NOMO-1 treated with dmso at 0.1 percent for 144 hours (cell line): ENCODE results near the gene ANO3.
"Not testable (repeated sequence)": the region's sequence is repeated elsewhere in the genome, so short reads cannot be mapped to it uniquely, and the experiment has no call there.

Experiments
- DNase-seq: peaks from one replicate; lab custom pipeline; 2025; ENCODE audit not compliant: unreplicated experiment; lab: John Stamatoyannopoulos, UW

ANO3 gene

DNA sequence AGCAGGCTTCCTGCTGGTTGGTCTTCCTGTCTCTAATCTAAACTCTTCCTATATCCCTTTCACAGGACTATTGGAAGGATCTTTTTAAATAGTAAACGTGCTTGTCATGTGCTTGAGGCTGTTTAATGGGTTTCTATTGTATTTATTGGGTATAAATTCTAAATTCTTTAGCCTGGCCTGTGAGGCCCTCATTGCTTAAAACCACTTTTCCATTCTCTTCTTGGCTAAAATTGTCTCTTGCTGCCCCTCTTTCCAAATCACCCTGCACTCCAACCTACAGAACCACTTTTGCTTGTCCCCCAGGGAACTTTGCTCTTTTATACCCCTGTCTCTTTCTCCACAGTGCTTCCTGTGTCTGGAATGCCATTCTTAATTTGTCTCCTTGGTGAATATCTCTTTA lies 286.5 kb downstream of the ANO3 start:
- no peak for DNase-seq

DNA sequence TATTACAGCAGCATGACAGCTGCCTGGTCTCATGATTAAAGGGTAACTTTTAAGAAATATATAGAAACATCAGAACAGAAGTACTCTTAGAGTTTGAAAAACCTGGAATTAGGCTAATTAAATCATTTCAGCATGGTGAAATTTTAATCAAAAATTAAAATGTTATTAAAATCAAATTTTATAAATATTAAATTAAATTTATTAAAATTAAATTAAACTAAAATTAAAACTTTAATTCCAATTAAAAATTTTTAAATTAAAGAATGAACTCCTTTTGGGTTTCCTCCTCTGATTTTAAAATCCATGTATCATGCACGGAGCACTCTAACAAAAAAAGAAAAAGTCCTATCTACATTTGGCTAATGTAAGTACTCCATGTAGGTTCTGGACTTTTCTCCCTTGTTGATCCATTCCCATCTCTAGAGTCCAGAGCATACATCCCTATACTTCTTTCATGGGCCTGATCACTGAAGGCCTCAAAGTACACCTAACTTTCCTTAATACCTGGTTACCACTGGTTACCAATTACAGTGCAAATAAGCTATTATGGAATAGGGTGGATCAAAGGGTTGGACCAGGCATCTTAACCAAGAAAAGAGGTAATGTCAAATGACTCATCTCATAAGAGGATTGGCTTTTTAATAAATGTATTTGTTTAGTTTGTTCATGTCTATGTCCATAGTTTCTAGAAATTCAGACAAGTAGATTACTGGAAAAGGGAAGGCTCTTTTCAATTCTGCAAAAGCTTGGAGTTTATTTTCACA lies 288.5 kb downstream of the ANO3 start:
- no peak for DNase-seq

DNA sequence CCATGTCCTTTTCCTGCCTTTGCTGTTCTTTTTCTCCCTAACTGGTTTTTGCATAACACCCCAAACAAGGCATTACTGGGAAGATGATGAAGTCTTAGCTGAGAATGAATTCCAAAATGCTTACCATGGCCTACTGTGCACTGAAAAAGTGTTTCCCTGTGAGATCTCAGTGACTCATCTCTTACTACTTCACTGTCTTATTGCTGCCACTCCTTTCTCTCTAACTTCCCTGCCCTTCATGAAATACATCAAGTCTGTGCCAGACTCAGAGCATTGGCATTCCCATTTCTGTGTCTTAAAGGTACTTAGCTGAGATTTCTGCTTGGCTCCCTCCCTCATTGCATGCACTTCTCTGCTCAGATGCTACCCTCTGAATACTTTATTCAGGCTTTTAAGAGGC lies 289.2 kb downstream of the ANO3 start:
- no peak for DNase-seq

DNA sequence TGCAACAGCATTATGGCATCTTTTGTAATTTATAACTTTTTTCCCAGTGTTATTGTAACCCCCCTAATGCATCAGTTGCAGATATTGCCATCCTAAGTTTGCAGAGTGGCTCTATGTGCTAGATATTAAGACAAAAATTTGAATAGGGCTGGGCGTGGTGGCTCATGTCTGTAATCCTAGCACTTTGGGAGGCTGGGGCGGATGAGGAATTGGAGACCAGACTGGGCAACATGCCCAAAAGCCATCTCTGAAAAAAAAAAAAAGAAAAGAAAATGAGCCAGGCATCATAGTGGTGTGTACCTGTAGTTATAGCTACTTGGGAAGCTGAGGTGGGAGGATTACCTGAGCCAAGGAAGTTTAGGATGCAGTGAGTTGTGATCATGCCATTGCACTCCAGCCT lies 290.3 kb downstream of the ANO3 start:
- no peak for DNase-seq

DNA sequence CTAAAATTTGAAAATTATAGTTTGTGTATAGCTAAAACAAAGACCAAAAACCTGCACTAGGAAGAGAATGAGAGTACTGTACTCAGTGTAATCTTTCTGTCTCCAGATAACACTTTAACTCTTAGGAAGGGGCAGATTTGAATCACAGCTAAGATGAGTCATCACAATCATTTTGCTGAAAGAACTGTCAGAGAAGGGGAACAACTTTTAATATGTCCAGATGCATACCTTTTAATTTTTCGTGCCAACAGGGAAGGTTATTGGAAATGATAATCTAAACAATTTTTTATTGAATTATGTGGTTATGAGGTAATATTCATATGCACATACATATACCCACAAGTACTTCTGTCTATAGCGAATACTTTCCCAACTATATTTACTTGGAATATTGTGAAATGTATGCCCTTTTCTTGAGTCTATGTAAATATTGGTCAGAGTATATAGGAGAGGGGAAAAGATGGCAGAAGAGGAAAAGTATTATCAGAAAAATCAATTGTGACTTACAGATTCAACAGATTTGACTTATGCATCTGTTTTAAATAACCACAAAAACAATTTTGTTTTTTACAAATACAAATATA lies 291.2 kb downstream of the ANO3 start:
- DNase-seq = no peak

DNA sequence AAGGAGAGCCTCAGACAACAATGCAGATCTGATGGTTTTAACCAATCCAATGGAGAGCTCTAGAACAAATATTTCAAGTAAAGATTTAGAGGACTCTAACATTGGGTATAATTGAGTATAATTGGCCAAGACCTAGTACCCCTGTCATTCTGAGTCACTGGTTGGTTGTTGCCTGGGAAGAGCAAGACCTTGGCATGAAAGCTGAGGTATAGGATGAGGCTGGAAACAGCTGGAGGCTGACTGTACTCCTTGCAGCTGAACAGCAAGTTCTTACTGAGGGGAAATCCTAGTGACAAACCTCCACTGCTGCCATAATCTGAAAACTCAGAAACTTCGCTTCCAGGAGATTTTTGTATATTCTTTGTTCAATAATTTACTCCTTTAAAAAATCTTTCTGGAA lies 294.4 kb downstream of the ANO3 start:
- no peak for DNase-seq

DNA sequence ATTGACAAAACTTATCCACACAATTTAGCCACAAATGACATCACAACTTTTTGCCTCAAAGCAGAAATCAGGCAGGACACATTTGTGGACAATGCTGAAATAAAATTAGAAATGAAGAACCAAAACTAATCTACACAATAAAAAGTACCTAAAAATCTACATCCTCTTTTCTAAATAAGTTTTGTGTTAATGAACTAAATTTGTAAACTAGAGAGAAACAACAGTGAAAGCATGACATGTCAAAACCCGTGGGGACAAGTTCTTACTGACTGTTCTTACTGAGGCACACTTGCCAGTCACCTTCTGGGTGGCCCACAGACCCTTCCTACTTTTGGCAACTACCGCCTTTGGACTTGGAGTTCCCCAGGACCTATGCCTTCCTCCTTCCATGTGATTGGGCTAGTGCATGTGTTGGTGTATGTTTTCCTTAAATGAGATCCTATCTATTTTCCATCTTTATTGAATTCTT lies 300.8 kb downstream of the ANO3 start:
- peak; percentile 26 for DNase-seq

DNA sequence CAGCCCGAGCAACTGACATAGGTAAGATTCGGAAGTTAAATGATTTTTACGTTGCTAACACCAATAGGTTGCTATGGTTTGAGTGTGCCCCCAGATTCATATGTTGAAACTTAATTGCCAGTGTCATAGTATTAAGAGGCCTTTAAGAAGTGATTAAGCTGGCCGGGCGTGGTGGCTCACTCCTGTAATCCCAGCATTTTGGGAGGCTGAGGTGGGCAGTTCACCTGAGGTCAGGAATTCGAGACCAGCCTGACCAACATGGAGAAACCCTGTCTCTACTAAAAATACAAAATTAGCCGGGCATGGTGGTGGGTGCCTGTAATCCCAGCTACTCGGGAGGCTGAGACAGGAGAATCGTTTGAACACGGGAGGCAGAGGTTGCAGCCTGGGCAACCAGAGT lies 311.4 kb downstream of the ANO3 start:
- not testable (repeated sequence) for DNase-seq

DNA sequence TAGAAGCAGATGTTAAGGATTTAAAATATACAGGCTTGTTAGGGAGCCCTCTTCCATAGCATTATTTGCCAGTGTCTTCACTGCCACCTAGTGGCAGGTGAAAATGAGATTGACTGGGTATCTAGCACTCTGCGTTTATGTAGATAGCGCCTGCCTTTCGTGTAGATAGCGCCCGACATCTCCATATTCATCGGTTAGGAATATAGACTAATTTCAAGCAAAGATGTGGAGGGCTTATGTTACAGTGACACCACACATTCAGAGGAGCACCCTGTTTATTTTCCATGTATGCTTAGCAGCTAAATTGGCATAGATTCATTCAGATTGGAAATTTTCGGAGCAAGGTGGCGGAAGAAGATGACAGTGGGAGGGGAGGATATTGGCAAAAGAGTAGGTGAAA lies 318.0 kb downstream of the ANO3 start:
- DNase-seq = peak; percentile 45

DNA sequence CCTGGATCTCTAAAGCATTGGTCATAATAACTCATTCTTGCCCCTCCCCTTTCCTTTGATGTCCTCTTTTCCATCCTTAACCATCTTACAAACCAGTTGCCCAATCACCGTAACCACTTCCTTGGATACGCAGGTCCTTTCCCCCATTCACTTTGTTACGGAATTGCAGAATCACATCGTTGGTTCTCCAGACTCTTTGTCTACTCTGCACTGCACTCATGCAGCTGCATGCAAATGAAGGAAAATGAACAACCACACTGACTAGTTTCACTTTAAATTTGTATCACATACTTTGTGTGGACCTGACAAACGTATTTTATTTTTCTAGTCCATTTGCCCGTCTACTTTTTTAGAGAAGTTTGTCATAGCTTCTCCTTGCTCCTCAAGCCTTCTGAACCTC lies 320.0 kb downstream of the ANO3 start:
- DNase-seq = no peak

DNA sequence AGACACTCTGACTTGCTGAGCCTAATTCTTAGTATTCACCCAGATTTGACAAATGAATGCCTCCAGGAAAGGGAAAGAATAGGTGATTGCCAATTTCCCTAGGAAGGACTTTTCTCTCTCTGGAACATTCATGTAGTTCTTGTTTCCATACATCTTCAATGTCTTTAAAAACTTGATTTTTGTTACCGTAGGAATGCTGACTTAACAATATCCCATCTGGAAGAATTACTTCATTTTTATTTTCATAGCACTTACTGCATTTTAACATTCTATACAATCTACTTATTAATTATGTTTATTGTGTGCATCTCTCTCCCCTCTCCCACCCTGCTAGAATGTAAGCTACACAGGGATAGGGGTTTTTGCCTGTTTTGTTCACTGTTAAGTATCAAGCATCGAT lies 323.4 kb downstream of the ANO3 start:
- no peak for DNase-seq

DNA sequence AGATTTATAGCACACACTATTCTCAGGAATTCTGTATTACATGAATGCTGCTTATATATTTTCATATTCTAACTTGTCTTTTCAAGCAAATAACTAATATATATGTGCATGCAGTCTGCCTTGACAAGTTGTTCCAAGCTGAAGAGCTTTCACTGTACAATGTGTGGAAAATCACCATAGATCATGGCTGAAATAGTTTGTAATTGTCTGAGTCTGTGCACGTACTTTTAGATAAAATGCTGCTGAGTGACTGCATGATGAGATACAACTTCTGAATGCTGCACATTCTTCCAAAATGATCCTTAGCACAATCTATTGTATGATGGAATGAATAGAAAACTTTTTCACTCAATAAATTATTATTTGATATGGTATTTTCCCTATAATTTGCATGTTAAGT lies 331.0 kb downstream of the ANO3 start:
- no peak for DNase-seq

DNA sequence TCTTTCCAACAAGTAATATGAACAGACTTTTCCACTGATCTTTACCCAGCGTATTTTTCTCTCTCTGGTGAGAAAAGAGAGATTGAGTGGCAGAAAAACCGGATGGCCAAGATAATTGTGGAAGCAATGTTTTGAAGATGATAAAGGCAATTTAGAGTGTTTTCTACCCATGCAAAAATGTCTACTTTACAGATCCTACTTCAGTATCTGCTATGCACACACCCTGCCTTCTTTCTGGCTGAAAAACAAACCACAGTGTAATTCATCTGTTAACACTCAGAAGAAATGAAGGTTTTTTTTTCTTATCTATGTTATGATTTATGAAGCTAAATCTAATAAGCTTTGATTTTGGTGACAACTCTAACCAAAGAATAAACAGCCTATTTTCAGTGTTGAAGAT lies 333.1 kb downstream of the ANO3 start:
- DNase-seq = no peak

DNA sequence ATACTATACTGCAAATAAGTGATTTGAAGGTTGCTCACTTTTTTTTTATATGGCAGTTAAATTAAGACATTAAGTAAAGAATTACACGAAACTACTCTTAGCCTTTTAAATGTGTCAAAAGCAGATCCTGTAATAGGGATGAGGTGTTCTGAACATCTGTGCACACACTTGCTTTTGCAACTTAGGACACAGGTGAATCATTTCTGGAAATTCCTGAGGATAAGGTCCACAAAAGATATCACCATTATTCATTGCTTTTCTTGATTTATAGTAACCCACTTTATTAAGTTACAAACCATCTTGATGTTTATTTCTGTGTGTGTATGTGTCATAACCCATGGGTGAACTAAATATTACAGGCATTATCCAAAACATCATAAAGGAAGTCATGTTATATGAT lies 334.0 kb downstream of the ANO3 start:
- no peak for DNase-seq

DNA sequence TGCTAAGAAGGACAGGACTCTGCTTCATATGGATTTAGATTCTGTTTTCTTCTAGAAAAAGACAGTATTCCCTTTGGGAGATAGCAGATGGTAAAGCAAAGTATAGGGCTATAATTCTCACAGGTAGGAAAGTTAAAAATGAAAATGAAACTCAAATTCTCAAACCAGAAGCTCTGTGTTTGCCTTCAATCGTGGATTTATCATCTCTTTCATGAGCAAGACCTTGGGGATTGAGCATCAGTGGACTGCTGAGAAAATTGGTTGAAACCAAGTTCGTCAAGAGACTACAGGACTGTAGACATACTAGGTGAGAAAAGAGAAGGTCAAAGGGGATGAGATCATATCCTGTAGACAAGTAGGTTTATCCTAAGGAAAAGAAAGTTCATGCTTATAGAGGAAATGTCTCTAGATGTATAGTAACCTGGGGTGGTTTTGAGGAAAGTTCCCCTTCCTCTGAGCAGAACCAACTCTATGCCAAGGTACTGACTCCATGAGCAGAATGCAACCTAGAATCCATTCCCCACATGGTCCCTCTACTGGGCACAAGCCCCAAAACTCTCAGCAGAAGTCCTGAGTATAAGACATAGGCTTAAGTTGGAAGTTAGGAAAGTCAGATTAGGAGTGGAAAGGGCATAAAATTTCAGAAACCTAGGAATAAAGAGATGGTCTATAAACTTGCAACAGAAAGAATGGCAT lies 343.5 kb downstream of the ANO3 start:
- no peak for DNase-seq

DNA sequence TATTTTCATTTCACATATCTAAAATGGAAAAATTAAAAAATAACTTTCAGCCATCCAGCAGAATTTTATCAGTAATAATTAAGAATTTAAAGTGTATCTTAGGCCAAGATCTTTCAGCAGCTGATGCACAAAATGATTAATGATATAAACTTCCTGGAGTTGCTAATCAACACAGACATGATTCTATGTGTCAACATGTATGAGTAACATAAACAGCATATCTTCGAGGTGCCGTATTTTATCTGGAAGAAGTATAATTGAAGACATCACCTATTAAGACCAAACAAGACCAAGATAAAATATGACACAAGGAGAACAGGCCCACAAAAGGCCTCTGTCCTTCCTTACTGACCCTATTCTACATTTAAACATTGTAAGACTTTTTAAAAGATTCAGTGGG lies 344.7 kb downstream of the ANO3 start:
- DNase-seq = no peak

DNA sequence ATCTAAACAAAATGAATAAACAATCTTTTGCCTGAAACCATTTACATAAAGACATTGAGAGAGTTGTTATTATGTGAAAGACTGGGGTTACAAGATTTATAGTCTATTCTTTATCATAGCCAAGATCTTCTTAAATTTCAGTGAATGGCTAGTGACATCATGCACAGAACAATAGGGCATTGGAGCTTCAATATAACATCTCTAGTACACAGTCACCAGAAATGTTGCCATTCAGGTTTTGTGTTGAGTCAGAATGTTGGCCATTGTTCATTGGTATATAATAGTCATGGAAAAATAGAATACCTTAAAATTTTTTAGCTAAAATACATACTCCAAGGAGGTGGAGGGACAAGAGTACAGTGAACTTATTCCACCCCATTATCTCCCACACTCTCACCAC lies 345.6 kb downstream of the ANO3 start:
- DNase-seq = no peak

DNA sequence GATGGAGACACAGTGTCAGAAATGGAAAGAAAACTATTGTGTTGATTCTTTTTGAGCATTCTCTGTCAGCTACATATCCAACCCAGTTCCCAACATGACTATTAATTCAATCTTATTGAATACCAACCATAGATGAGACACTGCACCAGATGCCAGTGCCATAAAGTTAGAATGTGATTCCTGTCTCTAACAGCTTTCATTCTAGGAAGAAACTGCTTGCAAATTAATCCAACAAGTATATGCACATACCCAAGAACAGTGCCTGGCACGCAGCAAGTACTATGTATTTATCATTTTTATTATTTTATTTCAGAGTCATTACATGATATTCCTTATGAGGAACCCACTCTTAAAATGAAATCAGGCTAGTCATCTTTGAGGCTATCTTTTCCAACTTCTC lies 355.4 kb downstream of the ANO3 start:
- DNase-seq = no peak

DNA sequence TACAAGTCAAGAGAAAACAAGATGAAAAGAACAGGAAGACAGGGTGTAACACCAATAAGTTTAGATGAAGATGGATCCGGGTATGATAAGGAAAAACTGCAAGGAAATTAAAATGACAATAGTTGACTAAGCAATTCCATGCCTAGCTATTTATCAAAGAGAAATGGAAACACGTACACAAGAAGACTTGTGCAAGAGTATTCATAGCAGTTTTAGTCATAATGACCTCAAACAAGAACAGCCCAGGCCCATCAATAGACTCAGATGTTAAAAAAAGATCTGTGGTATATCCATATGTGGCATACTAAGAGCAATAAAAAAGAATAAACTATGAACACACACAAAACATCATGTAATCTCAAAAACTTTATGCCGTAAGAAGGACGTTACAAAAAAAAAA lies 356.8 kb downstream of the ANO3 start:
- DNase-seq = no peak

DNA sequence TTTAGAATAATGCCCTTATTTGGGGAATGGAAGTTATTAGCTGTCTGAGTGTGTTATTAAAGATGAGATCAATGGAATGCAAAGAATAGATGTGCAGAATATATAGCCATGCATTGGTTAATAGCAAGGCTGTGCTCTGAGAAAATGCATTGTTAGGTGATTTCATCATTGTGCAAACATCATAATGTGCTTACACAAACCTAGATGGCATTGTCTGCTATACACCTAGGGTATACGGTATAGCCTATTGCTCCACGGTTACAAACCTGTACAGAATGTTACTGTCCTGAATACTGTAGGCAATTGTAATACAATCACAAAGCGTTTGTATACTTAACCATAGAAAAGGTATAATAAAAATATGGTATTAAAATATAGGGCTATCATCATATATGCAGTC lies 364.4 kb downstream of the ANO3 start:
- no peak for DNase-seq

DNA sequence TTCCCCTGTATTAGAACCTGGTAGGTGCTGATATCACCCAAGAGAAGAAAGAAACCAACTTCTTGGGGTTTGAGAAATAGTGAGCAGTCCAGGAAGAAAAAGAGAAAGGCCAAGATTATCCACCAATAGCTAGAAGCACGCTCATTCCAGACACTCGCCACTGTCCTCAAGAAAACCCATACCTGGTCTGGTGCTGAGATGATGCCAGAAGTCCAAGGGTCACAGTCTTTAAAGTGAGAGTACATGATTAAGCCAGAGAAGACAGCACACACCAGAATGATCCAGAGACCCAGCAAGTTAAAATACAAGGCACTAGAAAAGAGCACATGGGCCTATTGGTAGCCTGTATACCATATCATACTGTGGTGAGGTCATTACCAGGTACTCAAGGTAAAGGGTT lies 366.3 kb downstream of the ANO3 start:
- no peak for DNase-seq

DNA sequence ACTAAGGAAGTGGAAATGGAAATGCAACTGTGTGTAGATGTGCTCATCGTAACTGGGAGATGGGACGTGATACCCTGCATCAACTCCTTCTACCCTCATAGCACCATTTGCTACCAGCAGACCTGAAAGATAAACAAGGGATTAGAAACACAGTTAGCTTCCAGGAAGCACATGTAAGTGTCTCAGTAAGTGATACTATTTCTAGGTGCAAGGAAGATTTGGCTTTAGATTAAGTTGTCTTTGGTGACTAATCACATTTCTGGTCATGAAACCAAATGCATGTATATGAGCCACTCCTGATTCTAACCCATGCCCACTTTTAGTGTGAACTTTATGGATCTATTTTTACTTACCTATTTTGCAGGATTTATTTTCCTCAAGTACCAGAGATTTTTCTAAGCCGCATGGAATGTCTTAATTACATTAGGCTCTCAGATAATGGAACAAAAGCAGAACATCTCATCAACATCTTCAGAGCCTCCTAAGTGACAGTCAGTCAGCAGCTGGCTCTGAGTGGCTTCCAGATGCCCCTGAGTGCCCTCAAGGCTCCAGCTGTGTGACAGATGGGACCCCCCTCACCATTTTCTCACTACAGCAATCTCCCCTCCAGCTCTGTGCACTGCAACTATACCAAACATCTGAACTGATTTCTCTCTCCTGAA lies 368.8 kb downstream of the ANO3 start:
- DNase-seq = no peak
